Activated naive CD8-positive, alpha-beta T cell treated with anti-CD3 and anti-CD28 coated beads for 36 hours (primary cell): ENCODE measurements around the gene RUFY3. TPM values are rescaled to one million over a fixed set of nuclear protein-coding genes. Genes with fewer than 3 reads are reported as not detected.
A peak's percentile ranks its signal among the peaks of the same experiment; 100 is the strongest.

ENCODE experiments used
- DNase-seq: peaks from one replicate; pipeline ENCODE4 v3.0.0; 2021
- H3K27ac Mint-ChIP-seq: one replicate; pipeline ENCODE4 v1.8.0; 2022; ENCODE audit warnings: mild to moderate bottlenecking, moderate library complexity, mixed read lengths
- H3K27me3 Mint-ChIP-seq: one replicate; pipeline ENCODE4 v1.8.0; 2022; ENCODE audit warnings: mild to moderate bottlenecking, mixed read lengths
- H3K36me3 Mint-ChIP-seq: one replicate; pipeline ENCODE4 v1.8.0; 2021; ENCODE audit warnings: mild to moderate bottlenecking, mixed read lengths
- H3K4me1 Mint-ChIP-seq: one replicate; pipeline ENCODE4 v1.8.0; 2021; ENCODE audit warnings: mixed read lengths
- H3K4me3 Mint-ChIP-seq: one replicate; pipeline ENCODE4 v1.8.0; 2022; ENCODE audit warnings: mild to moderate bottlenecking, moderate library complexity, mixed read lengths
- H3K9me3 Mint-ChIP-seq: one replicate; pipeline ENCODE4 v1.8.0; 2022; ENCODE audit warnings: mixed read lengths
- total RNA-seq, 2 experiments: library from RNA; stranded (reverse); gene quantifications; one replicate each; pipeline ENCODE4 v1.2.3, GENCODE V29; 2021

The RUFY3 gene
- total RNA-seq, 2 experiments from 2014 or later, result 10.1 to 11.3 TPM

- Mint-ChIP-seq H3K27me3 (no peaks in the 10 kb centered on the region), H3K4me1 (peaks cover 35% of the 10 kb centered on the region), H3K36me3 (no peaks in the 10 kb centered on the region), H3K27ac (peak overlapping the region; percentile 14), H3K4me3 (no peak overlapping the region), H3K9me3 (no peaks in the 10 kb centered on the region)
- DNase-seq, result no peak
These were observed 122.4 kb downstream of the RUFY3 start for GRCh38 chr4:70844180-70844579.

GRCh38 chr4:70849291-70849690, 127.5 kb downstream of the RUFY3 start:
- H3K9me3 Mint-ChIP-seq, result no peaks in the 10 kb centered on the region
- H3K27ac Mint-ChIP-seq, result no peak overlapping the region
- no peaks in the 10 kb centered on the region for H3K27me3 Mint-ChIP-seq
- no peak overlapping the region for H3K4me3 Mint-ChIP-seq
- no peaks in the 10 kb centered on the region for H3K36me3 Mint-ChIP-seq
- no peak for DNase-seq
- H3K4me1 Mint-ChIP-seq, result peaks cover 9% of the 10 kb centered on the region

- no peaks in the 10 kb centered on the region for H3K4me1 Mint-ChIP-seq
These were observed 133.7 kb downstream of the RUFY3 start for GRCh38 chr4:70855464-70855863.

More at GRCh38 chr4:70855464-70855863, 133.7 kb downstream of the RUFY3 start:
- DNase-seq, result no peak
- H3K27ac Mint-ChIP-seq, result no peak overlapping the region
- no peaks in the 10 kb centered on the region for H3K36me3 Mint-ChIP-seq
- H3K4me3 Mint-ChIP-seq, result no peak overlapping the region
- no peaks in the 10 kb centered on the region for H3K27me3 Mint-ChIP-seq
- H3K9me3 Mint-ChIP-seq, result no peaks in the 10 kb centered on the region

Other genes starting within 250 kb of the RUFY3 start
- gene MUC7, start 249.8 kb upstream of the RUFY3 start, total RNA-seq, result not detected
- gene AMTN, start 203.4 kb upstream of the RUFY3 start, total RNA-seq, result not detected
- gene AMBN, start 129.7 kb upstream of the RUFY3 start, total RNA-seq, result not detected
- gene ENAM, start 93.2 kb upstream of the RUFY3 start, total RNA-seq, result not detected
- gene JCHAIN, start 55.5 kb upstream of the RUFY3 start, total RNA-seq, result not detected
- gene UTP3, start 33.4 kb upstream of the RUFY3 start, total RNA-seq, result 10 to 100 TPM; 46.9 to 49.7 TPM
- gene GRSF1, start 117.9 kb downstream of the RUFY3 start, total RNA-seq, result 100 to 1,000 TPM; 118 to 122 TPM
- 10 to 100 TPM; 19.0 to 19.7 TPM for gene MOB1B, start 180.4 kb downstream of the RUFY3 start, total RNA-seq